GM08714 (cell line): ENCODE results near the gene TWIST2.

ENCODE experiments used
- H3K4me3 ChIP-seq: fragments of 200-500 bp; sonication (Bioruptor generic); 2 replicates; pipeline ENCODE4 v1.5.1; 2014; ENCODE audit warnings: mild to moderate bottlenecking, low read length, inconsistent platforms
- ZNF274 ChIP-seq: IDR thresholded peaks from 2 replicates; pipeline ENCODE4 v1.6.1; 2012; ENCODE audit warnings: mild to moderate bottlenecking, low read depth, low read length

TWIST2 gene

DNA sequence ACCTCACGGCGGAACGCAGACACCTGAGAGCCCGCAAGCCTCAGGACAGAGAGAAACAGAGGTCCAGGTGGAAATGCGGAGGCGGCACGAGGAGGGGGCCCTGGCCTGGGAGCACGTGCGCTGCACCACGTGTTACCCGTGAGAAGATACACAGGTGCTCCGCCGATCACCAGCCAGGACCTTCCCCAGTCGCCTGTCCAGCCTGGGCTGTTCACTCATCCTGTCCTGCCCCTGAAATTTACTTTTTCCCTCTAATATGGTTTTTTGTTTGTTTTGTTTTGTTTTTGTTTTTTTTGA is 44.3 kb downstream of the TWIST2 start:
- no peak overlapping the region for H3K4me3 ChIP-seq
- no peak for TF ChIP-seq ZNF274

DNA sequence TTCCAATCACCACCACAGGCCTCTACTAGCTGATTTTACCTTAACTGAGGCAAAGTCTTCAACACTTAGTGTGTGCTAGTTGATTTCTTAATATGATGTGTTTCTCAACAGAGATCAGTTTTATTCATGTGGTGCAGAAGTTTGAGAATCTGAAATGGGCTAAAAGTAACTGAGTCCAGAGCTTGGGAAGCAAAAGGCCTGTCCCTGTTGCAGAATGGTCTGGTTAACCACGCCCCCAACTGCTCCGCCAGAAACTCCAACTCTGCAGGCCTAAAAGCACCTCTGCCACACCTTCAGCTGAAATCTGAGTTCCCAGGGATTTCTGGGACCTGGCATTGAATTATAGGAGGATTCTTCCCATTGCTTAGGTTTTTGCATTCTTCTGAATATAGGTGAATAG is 44.9 kb downstream of the TWIST2 start:
- H3K4me3 ChIP-seq = no peak overlapping the region
- no peak for TF ChIP-seq ZNF274

DNA sequence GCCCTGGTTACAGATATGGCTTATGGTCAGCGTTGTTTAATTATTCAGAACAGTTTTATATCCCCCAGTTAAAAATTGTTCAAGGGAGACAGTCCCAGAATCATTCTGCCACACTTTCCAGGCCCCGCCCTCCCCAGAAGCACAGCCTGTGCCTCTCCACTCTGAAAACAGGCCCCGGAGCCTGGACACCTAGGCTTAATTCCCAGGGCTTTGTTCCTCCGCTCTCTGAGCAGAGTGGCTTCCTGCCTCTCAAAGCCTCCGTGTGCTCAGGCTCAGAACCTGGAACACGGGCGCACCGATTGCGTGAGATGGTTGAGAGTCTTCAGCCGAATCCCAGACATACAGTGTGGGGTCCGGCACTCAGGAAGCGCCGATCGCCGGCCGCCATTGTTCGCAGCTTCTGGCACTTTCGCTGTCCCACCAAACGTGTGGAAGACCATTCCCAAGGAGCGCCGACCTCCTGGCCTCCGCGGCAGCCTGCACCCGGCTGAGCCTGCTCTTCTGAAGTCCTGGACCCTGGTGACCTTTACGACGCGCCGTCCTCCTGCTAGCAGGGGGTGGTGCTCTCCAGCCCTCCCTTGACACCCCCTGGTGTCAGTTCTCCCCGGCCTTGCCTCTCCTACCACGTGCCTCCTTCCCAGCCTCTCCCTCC is 45.6 kb downstream of the TWIST2 start:
- no peak for TF ChIP-seq ZNF274
- H3K4me3 ChIP-seq = no peak overlapping the region

DNA sequence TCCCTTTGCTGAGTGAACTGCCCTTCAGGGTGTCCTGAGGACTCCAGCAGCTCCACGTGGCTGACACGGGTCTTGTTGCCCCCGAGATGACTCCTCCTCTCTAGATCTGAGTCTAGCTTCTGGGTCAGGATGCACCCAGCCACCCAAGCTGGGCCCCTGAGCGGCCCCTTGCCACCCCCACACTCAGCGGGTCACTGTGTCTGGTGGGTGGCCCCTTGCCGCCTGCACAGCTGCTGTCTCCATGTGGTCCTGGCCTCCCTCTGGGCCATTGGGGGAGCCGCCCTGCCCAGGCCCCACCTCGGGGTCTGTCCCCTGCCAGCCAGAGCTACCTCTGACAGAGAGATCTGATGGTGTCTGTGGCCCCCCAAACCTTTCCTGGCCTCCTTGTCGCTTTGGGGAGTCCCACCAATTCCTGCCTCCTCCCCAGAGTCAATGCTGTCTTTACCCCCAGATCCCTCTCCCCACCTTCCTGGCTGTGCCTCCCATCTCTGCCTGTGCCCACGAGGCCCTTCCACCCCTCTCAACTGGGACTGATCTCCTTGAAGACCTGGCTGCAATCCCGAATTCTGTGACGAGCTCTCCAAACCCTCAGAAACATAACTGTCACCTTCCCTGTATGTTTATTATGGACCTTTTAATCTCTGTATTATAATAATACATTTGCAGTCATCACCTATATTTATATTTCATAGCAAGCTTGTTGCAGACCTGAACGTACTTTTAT is 46.5 kb downstream of the TWIST2 start:
- no peak overlapping the region for H3K4me3 ChIP-seq

DNA sequence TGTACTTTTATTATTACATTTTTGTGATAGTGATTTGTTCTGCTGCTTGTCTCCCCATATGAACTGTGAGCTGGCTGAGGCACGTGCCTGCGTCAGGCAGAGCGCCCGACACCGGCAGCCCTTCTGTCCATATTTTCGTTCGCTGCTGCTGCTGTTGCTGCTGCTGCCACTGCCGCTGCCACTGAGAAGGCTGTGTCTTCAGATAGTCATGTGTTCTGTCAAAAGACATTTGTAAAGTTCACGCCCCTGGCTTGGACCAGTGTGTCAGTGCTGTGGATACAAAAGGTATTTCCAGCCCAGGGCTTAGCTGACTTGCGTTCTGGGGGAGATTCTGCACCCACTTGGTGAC is 47.0 kb downstream of the TWIST2 start:
- no peak for TF ChIP-seq ZNF274
- H3K4me3 ChIP-seq = no peak overlapping the region

More for the DNA sequence above, 46.5 kb downstream of the TWIST2 start:
- no peak for TF ChIP-seq ZNF274

DNA sequence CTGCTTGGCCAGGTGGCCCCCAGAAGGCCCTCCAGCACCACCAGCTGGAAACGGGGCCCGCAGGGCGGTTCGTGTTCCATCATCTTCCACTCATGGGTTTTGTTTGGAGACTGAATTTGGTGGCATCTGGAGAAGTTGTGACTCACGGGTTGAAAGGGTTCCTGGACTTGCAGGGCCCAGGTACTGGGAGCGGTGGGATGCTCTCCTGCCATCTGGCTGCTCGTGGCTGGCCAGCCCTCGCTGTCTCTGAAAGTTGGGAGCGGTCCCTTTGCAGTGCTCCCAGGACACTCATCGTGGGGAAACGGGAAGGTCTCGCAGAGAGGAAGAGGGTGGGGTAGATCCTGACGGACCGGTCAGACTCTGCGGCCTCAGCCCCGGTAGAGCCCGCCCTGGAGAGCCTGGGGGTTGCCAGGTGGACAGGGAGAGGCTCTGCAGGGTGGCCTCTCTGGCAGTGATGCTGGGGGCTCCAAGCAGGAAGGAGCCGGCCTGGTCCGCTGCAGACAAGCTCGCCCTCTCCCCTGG is 47.5 kb downstream of the TWIST2 start:
- no peak overlapping the region for H3K4me3 ChIP-seq

DNA sequence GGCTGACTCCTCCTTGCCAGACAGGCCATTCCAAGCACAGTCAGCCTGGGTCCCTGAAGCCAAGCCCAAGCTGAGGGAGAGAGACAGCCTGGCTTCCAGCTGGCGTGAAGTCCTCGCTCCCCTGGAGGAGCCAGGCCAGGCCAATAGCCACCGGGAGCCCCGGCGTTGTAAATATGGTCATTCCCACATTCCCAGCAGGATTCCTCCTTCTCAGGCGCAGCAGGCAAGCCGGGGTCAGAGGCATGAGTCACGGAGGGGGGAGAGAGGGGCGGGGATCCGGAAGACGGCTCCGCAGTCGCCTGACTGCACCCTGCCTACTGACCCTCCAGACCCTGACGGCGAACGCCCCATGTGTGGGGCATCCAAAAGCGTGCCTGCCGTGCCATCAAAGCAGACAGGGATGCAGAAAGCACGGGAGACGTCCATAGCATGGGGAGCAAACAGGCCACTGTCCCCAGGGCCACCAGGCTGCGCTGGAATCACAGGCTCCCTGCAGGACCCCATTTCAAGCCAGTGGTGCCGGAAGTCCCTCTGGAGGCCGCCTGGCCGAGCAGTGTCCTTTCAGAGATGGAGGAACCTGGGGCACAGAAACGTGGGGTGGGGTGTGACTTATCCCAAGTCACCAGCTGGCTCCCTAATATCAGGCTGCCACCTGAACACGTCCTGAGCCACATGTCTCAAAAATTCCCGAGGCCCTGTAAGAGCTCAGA is 48.2 kb downstream of the TWIST2 start:
- TF ChIP-seq ZNF274 = no peak
- H3K4me3 ChIP-seq = no peak overlapping the region

More for the DNA sequence above, 47.5 kb downstream of the TWIST2 start:
- no peak for TF ChIP-seq ZNF274

DNA sequence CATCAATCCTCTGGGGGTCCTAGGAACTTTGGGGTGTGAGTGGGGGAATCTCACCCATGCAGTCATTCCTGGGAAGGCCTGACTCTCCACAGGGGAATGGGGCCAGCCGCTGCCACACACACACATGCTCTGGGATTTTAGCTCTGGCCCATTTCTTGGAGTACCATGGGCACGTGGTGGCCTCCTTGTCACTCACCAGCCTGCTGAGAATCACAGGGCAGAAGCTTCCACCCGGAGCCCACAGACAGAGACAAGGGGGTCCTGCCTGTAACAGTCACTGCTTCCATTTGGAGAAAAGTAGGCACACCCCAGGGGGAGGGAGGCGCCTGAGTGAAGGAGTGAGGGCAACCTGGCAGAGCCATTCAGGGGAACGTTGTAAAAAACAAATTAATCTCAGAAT is 48.8 kb downstream of the TWIST2 start:
- no peak overlapping the region for H3K4me3 ChIP-seq
- TF ChIP-seq ZNF274 = no peak

DNA sequence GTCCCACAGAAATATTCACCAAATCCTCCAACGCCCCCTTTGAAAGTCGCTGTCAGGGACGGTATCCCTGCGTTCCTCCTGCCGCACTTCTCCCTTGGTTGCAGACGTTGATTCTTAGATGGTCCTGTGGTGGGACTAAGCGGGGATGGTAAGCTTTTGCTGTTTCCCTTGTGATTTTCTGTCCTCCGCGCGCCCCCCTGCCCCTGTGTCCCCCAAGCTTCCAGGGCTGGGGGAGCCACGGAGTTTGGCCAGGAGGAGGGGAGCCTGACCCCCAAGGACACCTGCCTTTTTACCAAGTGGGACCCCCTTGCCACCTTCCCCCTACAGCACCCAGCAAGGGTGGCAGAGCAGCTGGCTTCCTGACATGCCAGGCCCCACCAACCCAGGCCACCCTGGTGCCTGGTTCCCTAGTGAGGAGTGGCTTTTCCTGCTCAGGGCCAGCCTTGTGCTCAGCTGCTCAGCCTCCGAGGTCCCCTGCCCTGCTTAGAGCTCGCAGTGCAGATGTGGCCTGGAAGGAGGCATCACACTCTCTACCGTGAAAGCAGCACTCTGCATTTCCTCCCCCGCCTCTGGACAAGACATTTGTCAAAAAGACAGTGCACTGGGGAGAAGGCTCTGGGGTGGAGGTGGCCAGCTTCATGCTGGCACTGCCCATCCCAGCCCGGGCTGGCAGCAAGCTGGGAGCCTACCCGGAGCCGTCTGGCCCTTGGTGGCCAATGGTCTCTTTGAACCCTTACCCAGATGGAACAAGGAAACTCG is 49.4 kb downstream of the TWIST2 start:
- no peak for TF ChIP-seq ZNF274
- H3K4me3 ChIP-seq = no peak overlapping the region

DNA sequence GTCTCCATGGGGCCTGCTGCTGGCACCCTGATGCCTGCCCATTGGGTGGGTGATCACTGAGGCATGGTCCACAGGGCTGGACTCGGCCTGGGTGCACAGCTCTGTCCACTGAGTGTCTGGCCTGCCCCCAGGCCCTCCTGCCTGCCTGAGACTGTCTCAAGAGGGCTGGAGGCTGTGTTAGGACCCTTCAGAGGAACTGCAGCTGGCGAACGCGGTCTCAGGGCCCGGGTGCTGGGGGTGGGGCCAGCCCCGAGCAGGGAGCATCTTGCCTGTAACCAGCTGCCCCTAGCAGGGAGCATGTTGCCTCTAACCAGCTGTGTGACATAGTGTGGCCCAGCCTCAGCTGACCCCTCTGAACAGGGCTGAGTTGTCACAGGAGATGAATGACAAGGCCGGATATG is 50.0 kb downstream of the TWIST2 start:
- no peak for TF ChIP-seq ZNF274

DNA sequence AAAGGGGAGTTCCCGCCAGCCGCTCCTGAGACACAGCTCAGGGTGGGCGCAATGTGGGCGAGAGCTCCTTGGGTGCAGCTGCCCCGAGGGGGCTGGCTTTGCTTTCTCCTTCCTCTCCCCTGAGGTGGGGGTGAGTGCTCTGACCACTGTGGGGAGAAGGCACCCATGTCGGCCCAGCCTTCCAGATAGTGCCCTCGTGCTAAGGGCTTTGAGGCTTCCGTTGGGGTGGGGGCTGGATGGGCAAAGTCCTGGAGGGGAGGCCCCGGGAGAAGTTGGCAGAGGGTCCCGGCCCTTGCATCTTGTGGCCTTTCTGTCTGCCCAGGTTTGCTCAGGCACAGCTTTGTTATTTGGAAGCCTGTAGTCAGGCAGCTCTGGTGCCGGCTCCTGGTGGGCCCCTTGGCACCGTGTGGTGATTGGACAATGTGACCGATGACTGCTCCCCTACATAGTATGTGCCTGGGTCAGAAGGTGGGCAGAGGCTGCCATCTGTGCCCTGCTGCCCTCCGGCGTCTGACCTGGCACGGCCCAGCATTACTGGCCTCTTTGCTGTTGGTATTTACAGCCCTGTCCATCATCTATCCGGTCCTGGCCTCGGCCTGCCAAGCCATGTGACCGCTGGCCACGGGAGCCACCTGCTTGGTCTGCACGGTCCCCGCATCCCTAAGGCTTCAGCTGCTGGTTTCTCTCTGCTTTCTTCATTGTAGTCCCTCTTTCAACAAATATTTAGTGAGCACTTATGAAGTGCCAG is 50.8 kb downstream of the TWIST2 start:
- no peak overlapping the region for H3K4me3 ChIP-seq
- TF ChIP-seq ZNF274 = no peak

More for the DNA sequence above, 50.0 kb downstream of the TWIST2 start:
- no peak overlapping the region for H3K4me3 ChIP-seq

DNA sequence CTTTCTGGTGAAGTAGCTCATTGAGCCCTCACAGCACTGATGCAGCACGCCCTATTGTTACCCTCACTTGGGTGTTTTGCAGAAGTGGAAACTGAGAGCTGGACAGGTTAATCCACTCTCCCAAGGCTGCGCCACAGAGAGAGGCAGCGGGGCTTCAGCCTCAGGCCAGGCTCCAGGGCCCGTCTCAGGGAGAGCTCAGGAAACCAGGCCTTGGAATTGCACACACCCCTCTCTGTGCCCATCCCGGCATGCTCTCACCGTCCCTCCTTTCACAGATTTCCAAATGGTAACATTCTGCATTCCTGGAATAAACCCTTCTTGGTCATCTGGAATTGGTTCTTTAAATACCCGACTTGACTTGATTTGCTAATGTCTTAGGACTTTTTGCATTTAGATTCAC is 51.5 kb downstream of the TWIST2 start:
- H3K4me3 ChIP-seq = no peak overlapping the region
- no peak for TF ChIP-seq ZNF274

DNA sequence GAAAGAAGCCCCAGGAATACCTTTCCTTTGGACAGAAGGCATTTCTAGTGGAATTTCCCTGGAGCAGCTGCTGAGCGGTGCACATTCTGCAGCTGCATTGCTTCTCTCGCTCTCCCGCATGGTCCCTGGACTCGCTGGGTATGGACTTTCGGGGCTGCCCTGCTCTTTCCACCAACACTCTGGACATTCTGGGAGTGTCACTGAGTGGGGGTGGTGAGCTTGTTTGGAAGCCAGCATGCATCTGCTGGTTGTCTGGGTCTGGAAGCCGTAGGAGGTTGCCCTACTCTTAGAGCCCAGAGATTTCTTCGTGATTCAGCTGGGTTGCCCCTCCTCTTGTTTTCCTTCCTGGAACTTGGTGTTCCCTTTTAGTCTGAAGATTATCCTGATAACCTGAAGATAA is 52.6 kb downstream of the TWIST2 start:
- no peak for TF ChIP-seq ZNF274
- no peak overlapping the region for H3K4me3 ChIP-seq
